Small intestine (tissue), 7 donors: ENCODE data around the gene CSRNP3. TPM values are rescaled to one million over a fixed set of nuclear protein-coding genes. Genes with fewer than 3 reads are reported as not detected.

Experiments used
- DNase-seq, 2 donors: peaks; one replicate each; pipeline versions ENCODE4 v3.0.0 to v3.0.0-alpha.2; 2013
- FAIRE-seq: peaks from 2 replicates; lab custom pipeline; 2012; peaks lifted over from hg19 to GRCh38; lab: Jason Lieb, UNC
- H3K27ac ChIP-seq, 3 donors: one replicate each; pipeline ENCODE4 v1.5.1; 2013; ENCODE audit warnings: low read length in 2 of 3, mild to moderate bottlenecking in 2 of 3, control low read depth in 1 of 3, inconsistent platforms in 1 of 3, low read depth in 1 of 3, moderate library complexity in 1 of 3
- H3K27me3 ChIP-seq, 3 donors: one replicate each; pipeline ENCODE4 v1.6.1; 2013; ENCODE audit warnings: low read length in 3 of 3, inconsistent platforms in 1 of 3; ENCODE audit not compliant: control insufficient read depth in 3 of 3, insufficient read depth in 3 of 3
- H3K36me3 ChIP-seq, 3 donors: one replicate each; pipeline ENCODE4 v1.6.1; 2013; ENCODE audit warnings: low read length in 3 of 3, inconsistent platforms in 1 of 3, low read depth in 1 of 3, mild to moderate bottlenecking in 1 of 3, moderate library complexity in 1 of 3; ENCODE audit not compliant: control insufficient read depth in 3 of 3, insufficient read depth in 2 of 3
- H3K4me1 ChIP-seq, 3 donors: one replicate each; pipeline ENCODE4 v1.6.1; 2013; ENCODE audit warnings: low read length in 2 of 3, inconsistent platforms in 1 of 3, low read depth in 1 of 3, mild to moderate bottlenecking in 1 of 3, moderate library complexity in 1 of 3; ENCODE audit not compliant: control insufficient read depth in 3 of 3, insufficient read depth in 2 of 3
- H3K4me3 ChIP-seq, 3 donors: one replicate each; pipeline ENCODE4 v1.5.1; 2013; ENCODE audit warnings: low read length in 3 of 3, control low read depth in 1 of 3, inconsistent platforms in 1 of 3, low read depth in 1 of 3, mild to moderate bottlenecking in 1 of 3, moderate library complexity in 1 of 3
- H3K9me3 ChIP-seq, 2 donors: one replicate each; pipeline ENCODE4 v1.6.1; 2013; ENCODE audit warnings: low read depth in 1 of 2, low read length in 1 of 2; ENCODE audit not compliant: control insufficient read depth in 2 of 2, insufficient read depth in 1 of 2
- WGBS, 3 donors: extraction: QIAGEN DNeasy Blood & Tissue Kit; methylation state at CpG; one replicate each; pipeline ENCODE4 v1.1.7; 2013; 5-methylcytosine and 5-hydroxymethylcytosine counted together
- polyA plus RNA-seq, 4 donors: library from polyadenylated mRNA; stranded (reverse) in 3 of 4; unstranded in 1 of 4; fragments of 200-250 nt in 3 of 4; fragments of 120-200 nt in 1 of 4; gene quantifications; one replicate each; pipeline versions ENCODE4 v1.2.1 to v1.2.3, GENCODE V29; 2013
- donor health status: healthy with polysubstance abuse.
- donor health status: control.
- donor health status: control.
- donor health status: Bipolar disorder and iron deficiency.
- donor health status: healthy.

CSRNP3 gene
- polyA plus RNA-seq, 4 donors = under 0.01 to 3.7 (median 0.56) TPM

DNA sequence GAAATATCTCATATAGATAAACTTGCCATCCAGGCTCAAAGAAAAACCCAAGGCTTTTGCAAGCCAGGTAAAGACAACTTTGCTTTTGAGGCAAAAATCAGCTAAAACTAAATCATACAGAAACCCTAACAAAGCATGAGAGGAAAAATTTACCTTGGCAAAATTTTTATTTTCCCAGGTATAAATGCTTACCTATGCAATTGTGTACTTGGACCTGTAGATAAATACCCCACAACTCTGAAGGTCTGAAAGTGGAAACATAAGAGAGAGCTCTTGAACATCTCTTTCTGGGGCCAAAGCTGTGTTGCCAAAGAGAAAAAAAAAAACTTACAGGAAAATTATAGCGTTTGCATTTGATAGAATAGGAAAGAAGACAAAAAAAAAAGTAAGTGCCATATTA, 14.6 kb upstream of the CSRNP3 start:
- Histone ChIP-seq H3K36me3 (no peaks in the 10 kb centered on the region), H3K27me3 (no peaks in the 10 kb centered on the region), H3K4me3 (no peak overlapping the region), H3K27ac (no peak overlapping the region), H3K4me1 (no peaks in the 10 kb centered on the region), H3K9me3 (no peaks in the 10 kb centered on the region)
- no peak for DNase-seq
- WGBS, 3 donors = 85 to 100% (median 92%) methylated on average over 1 of the region's 1 CpG
- FAIRE-seq = no peak

DNA sequence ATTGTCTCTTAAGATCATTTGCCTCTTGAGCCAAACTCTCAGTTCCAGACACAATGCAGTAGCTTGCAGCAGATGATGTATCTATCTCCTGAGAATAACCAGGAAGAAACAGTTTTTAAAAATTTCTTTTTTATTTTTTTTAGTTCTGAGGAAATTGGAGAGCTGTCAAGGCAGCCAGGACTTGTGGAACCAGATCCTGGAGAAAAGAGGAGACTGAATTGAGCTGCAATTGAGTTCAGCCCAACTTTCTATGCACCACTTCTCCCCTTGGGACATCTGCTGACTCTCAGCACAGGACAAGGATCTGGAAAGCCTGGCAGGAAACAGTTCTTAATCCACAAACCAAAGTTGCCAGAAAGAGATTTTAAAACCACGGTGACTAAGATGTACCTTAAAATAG, 13.5 kb upstream of the CSRNP3 start:
- no peaks in the 10 kb centered on the region for H3K4me1 ChIP-seq
- H3K27ac ChIP-seq = no peak overlapping the region
- H3K27me3 ChIP-seq = no peaks in the 10 kb centered on the region
- FAIRE-seq = no peak
- no peak overlapping the region for H3K4me3 ChIP-seq
- H3K36me3 ChIP-seq = no peaks in the 10 kb centered on the region
- DNase-seq = no peak
- 34 to 81% (median 69%) methylated on average over 1 of the region's 1 CpG for WGBS, 3 donors
- H3K9me3 ChIP-seq = no peaks in the 10 kb centered on the region

DNA sequence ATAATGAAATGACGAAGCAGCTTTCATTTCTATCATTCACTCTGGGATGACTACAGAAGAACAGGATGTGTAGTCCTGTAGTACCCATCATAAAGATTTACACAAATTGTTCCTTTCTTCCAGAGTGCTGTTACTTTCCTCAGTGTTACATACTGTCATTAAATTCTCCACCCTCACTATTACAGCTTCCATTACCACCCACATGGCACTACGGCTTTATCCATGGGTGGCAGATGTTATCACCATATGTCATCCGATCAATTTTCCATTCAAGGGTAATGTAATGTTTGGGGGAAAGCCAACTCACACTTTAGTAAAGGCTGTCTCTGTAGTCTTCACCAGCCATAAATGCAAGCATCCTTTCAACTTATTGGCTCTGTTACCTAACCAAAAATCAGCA, 7.1 kb upstream of the CSRNP3 start:
- no peaks in the 10 kb centered on the region for H3K4me1 ChIP-seq
- DNase-seq = no peak
- no peaks in the 10 kb centered on the region for H3K9me3 ChIP-seq
- no peak for FAIRE-seq
- H3K27ac ChIP-seq = no peak overlapping the region
- H3K27me3 ChIP-seq = no peaks in the 10 kb centered on the region
- H3K4me3 ChIP-seq = no peak overlapping the region
- 79 to 88% (median 80%) methylated on average over 3 of the region's 3 CpGs for WGBS, 3 donors
- H3K36me3 ChIP-seq = no peaks in the 10 kb centered on the region

DNA sequence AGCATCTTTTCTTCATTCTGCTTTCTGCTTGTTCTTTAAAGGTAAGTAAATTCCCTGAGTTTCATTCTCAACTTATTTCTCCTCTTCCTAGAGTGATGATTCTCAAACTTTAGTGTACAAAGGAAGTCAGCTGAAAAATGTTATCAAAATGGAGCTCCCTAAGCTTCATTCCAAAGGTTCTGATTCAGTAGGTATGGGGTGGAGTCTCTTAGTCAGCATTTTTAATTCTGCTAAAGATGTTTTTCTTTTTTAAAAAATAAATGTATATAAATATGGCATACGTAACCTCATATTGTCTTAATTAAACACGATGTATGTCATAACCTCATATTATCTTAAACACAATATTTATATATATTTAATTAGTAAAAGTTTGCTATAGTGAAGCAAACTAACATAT, 3.1 kb upstream of the CSRNP3 start:
- H3K4me3 ChIP-seq = no peak overlapping the region
- no peaks in the 10 kb centered on the region for H3K27me3 ChIP-seq
- no peak for DNase-seq
- WGBS, 3 donors = 95 to 100% (median 96%) methylated on average over 2 of the region's 2 CpGs
- H3K9me3 ChIP-seq = no peaks in the 10 kb centered on the region
- no peak for FAIRE-seq
- H3K27ac ChIP-seq = no peak overlapping the region
- H3K36me3 ChIP-seq = no peaks in the 10 kb centered on the region
- no peaks in the 10 kb centered on the region for H3K4me1 ChIP-seq

DNA sequence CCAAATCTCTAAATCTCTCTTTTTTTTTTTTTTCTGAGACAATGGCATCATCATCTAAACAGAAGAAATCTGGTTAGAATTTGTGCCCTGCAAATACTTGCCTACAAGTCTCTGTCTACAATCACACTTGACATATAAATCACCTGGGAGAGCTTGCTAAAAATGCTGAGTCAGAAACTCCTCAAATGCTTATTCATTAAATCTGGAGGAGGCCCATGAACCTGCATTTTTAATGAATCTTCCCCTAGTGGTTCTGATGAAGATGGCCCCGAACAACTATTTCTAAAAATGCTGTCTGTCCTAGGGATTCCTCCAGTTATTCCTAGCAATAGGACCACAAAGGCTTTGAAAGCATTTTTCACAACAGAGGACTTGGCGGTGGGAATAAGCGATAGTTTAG, 1.6 kb upstream of the CSRNP3 start:
- FAIRE-seq (no peak), DNase-seq (no peak)
- H3K27me3 ChIP-seq = no peaks in the 10 kb centered on the region
- H3K36me3 ChIP-seq = no peaks in the 10 kb centered on the region
- no peak overlapping the region for H3K4me3 ChIP-seq
- H3K27ac ChIP-seq = no peak overlapping the region
- 94 to 97% (median 96%) methylated on average over 3 of the region's 3 CpGs for WGBS, 3 donors
- no peaks in the 10 kb centered on the region for H3K4me1 ChIP-seq
- H3K9me3 ChIP-seq = no peaks in the 10 kb centered on the region

DNA sequence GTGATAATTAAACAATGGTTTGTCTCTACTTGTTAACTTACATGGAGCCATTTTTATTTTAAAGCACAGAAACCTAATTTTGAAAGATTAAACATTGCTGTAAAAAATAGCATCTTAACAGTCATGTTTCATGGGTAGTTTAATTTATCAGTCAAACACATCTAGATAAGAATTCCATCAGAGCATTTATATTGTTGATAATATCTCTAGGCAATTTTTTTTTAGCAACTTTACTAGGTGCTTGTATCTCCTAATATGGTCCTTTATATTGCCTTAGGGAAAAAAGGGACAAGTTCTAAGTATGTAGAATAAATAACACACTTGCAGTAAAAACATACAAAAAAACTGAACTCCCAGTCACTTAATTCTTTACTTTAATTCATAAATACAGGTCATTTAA, 863 bp downstream of the CSRNP3 start:
- FAIRE-seq (no peak), DNase-seq (no peak)
- Histone ChIP-seq H3K4me3 (no peak overlapping the region), H3K36me3 (no peaks in the 10 kb centered on the region), H3K27ac (no peak overlapping the region), H3K27me3 (no peaks in the 10 kb centered on the region), H3K4me1 (no peaks in the 10 kb centered on the region), H3K9me3 (no peaks in the 10 kb centered on the region)

DNA sequence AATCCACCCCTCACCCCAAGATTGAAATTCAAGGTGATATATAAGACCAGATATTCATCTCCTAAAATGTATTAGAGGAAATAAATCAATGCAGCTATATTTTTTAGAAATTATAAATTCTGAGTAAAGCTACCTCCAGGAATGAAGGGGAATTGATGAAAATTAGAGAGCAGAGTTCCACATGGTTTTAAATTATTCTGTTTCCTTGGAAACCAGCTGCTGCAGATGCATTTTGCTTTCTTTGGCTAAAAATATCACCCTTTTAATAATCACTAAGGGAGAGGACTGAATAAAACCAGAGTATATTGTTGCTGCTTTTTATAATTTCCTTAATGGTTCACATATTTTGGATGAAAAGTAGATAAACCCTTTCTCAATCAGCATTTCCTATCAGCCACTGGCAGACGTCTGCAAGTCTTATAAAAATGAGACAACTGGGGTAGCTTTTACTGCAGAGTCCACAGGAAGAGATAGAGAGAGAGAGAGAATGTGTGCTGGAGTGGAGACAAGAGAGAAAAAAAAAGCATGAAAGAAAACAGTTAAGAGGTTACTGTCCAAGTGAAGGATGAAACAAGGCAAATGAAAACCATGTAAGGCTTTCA, 2.0 kb downstream of the CSRNP3 start:
- WGBS, 3 donors = 11 to 18% (median 11%) methylated on average over 1 of the region's 1 CpG
- Histone ChIP-seq H3K9me3 (no peaks in the 10 kb centered on the region), H3K27me3 (no peaks in the 10 kb centered on the region), H3K4me1 (no peaks in the 10 kb centered on the region), H3K4me3 (no peak overlapping the region), H3K27ac (no peak overlapping the region), H3K36me3 (no peaks in the 10 kb centered on the region)
- no peak for FAIRE-seq
- peak in 1 of 2 donors; percentile 9 for DNase-seq

DNA sequence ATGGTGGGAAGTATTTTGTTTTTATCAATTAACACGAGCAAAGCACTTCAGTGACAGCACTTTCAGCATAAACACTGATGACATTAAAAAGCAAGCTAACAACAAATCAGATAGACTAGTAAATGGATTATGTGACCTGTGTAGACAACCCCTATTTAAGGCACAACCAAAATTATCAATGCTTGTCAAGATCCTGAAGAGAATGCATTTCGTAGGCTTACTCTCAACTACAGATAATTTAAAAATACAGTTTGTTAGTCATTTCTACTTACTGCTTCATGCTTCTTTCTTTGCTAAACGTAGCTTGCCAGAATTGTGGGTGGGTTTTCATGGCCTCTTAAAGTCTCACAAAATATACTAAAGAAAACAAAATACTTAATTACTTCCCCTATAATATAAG, 3.4 kb downstream of the CSRNP3 start:
- WGBS, 3 donors = 73 to 83% (median 74%) methylated on average over 3 of the region's 3 CpGs
- Histone ChIP-seq H3K9me3 (no peaks in the 10 kb centered on the region), H3K27ac (no peak overlapping the region), H3K4me3 (no peak overlapping the region), H3K4me1 (no peaks in the 10 kb centered on the region), H3K36me3 (no peaks in the 10 kb centered on the region), H3K27me3 (no peaks in the 10 kb centered on the region)
- FAIRE-seq (no peak), DNase-seq (no peak)

DNA sequence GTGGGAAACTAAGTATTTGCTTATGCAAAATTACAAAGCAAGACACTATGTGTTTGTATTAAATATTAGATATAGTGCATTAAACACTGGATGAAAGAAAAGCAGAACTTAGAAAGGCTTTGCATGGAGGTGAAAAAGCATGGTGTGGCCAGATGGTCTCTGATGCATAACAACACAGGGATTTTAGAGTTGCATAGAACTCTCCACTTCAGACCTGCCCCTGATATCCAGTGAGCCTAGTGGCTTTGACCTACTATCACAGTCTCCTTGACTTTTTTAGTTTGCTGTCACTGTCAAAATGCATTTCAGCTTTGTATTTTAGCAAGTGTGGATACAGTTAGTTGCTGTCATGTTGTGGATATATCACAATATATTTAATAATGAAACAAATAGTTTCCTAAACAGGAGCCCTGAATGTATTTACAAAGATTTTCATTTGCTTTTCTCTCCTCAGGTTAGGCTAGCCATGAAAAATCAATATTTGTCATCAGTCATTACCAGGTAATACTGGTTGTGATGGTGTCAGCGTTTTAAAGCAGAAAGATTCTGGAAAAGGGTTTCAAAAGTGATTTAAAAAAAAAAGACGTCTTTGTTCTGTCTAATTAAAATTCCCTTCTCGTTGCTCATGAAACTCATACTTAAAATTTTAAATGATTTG, 5.2 kb downstream of the CSRNP3 start:
- 69 to 83% (median 81%) methylated on average over 3 of the region's 3 CpGs for WGBS, 3 donors
- no peaks in the 10 kb centered on the region for H3K27me3 ChIP-seq

More for the DNA sequence above, 5.2 kb downstream of the CSRNP3 start:
- DNase-seq = no peak
- FAIRE-seq = no peak
- no peaks in the 10 kb centered on the region for H3K9me3 ChIP-seq
- H3K4me1 ChIP-seq = no peaks in the 10 kb centered on the region
- H3K27ac ChIP-seq = no peak overlapping the region
- H3K4me3 ChIP-seq = no peak overlapping the region
- no peaks in the 10 kb centered on the region for H3K36me3 ChIP-seq
